Progenitor cell of endocrine pancreas (in vitro differentiated cells): Measurements from ENCODE around the gene SIDT1. TPM values are rescaled to one million over a fixed set of nuclear protein-coding genes. Genes with fewer than 3 reads are reported as not detected.

ENCODE experiments used
- DNase-seq: peaks from one replicate; pipeline ENCODE4 v3.0.0; 2021; ENCODE audit warnings: low spot score; ENCODE audit not compliant: unreplicated experiment
- H3K27ac Mint-ChIP-seq: 2 replicates; pipeline ENCODE4 v1.8.0; 2021; ENCODE audit warnings: mild to moderate bottlenecking, moderate library complexity, mixed read lengths
- H3K27me3 Mint-ChIP-seq: 2 replicates; pipeline ENCODE4 v1.8.0; 2021; ENCODE audit warnings: mixed read lengths
- H3K36me3 Mint-ChIP-seq: 2 replicates; pipeline ENCODE4 v1.8.0; 2022; ENCODE audit warnings: mixed read lengths; ENCODE audit not compliant: insufficient read depth
- H3K4me1 Mint-ChIP-seq: 2 replicates; pipeline ENCODE4 v1.8.0; 2021; ENCODE audit warnings: low read depth, mixed read lengths
- H3K4me3 Mint-ChIP-seq: 2 replicates; pipeline ENCODE4 v1.8.0; 2021; ENCODE audit warnings: low read depth, mild to moderate bottlenecking, moderate library complexity, mixed read lengths
- H3K9me3 Mint-ChIP-seq: 2 replicates; pipeline ENCODE4 v1.8.0; 2021; ENCODE audit warnings: low read depth, mixed read lengths
- total RNA-seq: library from RNA; stranded (reverse); gene quantifications from 2 replicates; pipeline ENCODE4 v1.2.1, GENCODE V29; 2021
- TF ChIP-seq, protein P1 (sequence below): fragments of 200-600 bp; sonication (generic); IDR thresholded peaks from one replicate; pipeline ENCODE4 v1.5.0; 2021; ENCODE audit warnings: antibody characterized with exemption, mild to moderate bottlenecking; ENCODE audit not compliant: unreplicated experiment

Gene SIDT1
- total RNA-seq, 1 donor from 2014 or later, result not detected

DNA sequence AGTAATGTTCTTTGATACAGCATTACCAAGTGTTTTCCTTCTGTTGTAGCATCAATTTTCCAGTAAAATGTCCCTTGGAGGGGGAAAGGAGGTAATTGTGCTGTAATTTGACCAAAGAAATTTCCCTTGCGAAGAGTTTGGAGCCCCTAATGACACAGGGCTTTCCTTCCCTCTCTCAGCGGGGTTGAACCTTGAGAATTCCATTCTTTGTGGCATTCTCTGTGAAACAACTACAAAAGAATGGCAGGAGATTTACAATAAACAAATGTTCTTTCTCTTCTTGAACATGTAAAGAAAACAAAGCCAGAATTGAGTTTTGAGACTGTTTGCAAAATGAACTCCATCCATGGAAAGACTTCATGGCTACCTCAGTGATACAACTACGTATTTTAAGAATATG is 53.4 kb downstream of the SIDT1 start:
- Mint-ChIP-seq H3K4me3 (no peak overlapping the region), H3K27ac (no peak overlapping the region), H3K4me1 (peaks cover 2% of the 10 kb centered on the region), H3K27me3 (no peaks in the 10 kb centered on the region), H3K9me3 (no peaks in the 10 kb centered on the region), H3K36me3 (no peaks in the 10 kb centered on the region)
- no peak for DNase-seq
- TF ChIP-seq, protein P1, sequence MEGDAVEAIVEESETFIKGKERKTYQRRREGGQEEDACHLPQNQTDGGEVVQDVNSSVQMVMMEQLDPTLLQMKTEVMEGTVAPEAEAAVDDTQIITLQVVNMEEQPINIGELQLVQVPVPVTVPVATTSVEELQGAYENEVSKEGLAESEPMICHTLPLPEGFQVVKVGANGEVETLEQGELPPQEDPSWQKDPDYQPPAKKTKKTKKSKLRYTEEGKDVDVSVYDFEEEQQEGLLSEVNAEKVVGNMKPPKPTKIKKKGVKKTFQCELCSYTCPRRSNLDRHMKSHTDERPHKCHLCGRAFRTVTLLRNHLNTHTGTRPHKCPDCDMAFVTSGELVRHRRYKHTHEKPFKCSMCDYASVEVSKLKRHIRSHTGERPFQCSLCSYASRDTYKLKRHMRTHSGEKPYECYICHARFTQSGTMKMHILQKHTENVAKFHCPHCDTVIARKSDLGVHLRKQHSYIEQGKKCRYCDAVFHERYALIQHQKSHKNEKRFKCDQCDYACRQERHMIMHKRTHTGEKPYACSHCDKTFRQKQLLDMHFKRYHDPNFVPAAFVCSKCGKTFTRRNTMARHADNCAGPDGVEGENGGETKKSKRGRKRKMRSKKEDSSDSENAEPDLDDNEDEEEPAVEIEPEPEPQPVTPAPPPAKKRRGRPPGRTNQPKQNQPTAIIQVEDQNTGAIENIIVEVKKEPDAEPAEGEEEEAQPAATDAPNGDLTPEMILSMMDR, result no peak

DNA sequence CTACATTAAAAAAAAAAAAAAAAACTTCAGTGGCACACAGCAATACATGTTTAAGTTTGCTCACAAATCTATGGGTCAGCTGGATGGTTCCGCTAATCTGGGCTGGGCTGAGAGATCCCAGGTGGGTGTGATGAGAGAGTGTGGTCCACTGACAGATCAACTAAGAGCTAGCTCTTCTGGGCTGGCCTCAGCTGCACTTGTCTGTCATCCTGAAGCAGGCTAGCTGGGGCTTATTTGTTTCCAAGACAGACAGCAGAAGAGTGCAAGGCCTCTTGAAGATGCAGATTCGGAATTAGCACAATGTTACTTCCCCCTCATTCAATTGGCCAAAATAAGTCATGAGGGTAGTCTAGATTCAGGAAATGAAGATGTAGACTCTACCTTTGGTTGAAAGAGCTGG is 56.5 kb downstream of the SIDT1 start:
- TF ChIP-seq, protein P1, result no peak
- H3K4me1 Mint-ChIP-seq, result peaks cover 1% of the 10 kb centered on the region

DNA sequence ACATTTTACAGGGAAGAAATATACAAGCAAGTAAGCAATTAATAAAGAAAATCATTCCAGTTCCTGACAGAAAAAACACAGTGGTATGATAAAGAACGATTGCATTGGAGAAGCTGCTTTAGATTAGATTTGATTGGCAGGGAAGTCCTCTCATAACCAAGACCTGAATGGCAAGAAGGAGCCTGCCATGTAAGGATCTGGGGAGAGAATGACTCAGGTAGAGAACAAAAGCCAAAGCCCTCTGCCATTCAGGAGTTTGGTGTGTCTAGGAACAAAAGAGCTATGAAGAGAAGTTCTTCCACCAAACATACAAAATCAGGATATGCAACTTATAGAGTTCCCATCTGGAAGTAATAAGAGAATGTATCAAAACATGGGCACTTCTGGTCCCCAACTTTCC is 57.6 kb downstream of the SIDT1 start:
- DNase-seq, result no peak
- Mint-ChIP-seq H3K27ac (no peak overlapping the region), H3K27me3 (no peaks in the 10 kb centered on the region), H3K36me3 (no peaks in the 10 kb centered on the region), H3K9me3 (no peaks in the 10 kb centered on the region), H3K4me3 (no peak overlapping the region), H3K4me1 (peaks cover 6% of the 10 kb centered on the region)
- TF ChIP-seq, protein P1, result no peak

More for the DNA sequence above, 56.5 kb downstream of the SIDT1 start:
- no peaks in the 10 kb centered on the region for H3K36me3 Mint-ChIP-seq
- H3K27me3 Mint-ChIP-seq, result no peaks in the 10 kb centered on the region
- no peaks in the 10 kb centered on the region for H3K9me3 Mint-ChIP-seq
- no peak overlapping the region for H3K4me3 Mint-ChIP-seq
- no peak for DNase-seq
- H3K27ac Mint-ChIP-seq, result no peak overlapping the region

DNA sequence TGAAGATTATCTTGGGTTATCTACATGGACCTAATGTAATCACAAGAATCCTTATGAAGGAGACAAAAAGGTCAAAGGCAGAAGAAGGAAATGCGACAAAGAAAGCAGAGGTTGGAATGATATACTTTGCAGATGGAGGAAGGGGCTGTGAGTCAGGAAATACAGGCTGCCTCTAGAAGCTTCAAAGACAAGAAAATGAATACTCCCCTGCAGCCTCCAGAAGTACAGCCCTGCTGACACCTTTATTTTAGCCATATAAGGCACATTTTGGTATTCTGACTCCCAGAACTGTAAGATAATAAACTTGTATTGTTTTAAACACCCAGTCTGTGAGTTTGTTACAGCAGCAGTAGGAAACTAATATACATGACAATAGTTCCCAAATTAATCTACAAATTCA is 58.6 kb downstream of the SIDT1 start:
- Mint-ChIP-seq H3K36me3 (no peaks in the 10 kb centered on the region), H3K9me3 (no peaks in the 10 kb centered on the region), H3K27me3 (no peaks in the 10 kb centered on the region), H3K27ac (no peak overlapping the region), H3K4me3 (no peak overlapping the region), H3K4me1 (peaks cover 6% of the 10 kb centered on the region)
- TF ChIP-seq, protein P1, result no peak
- DNase-seq, result no peak

DNA sequence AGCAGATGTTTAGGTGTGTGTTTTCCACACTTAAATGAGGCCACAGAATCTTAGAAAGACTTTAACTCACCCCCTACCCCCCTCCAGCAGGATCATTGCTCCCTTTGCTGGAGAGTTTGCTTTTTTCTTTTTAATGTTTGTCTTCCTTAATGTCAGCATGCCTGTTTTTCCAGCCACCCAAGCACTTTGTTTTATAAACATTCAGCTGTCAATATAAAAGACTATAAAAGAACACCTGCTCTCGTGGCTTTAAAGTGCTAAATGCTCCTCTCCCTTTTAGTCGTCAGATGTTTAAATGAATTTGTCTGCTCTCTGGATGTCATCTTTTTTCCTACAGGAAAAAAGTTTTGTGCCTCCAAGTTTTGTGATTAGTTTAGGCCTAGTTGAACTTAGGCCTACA is 61.7 kb downstream of the SIDT1 start:
- H3K27ac Mint-ChIP-seq, result peak overlapping the region; percentile 64
- no peaks in the 10 kb centered on the region for H3K27me3 Mint-ChIP-seq
- TF ChIP-seq, protein P1, result no peak
- no peaks in the 10 kb centered on the region for H3K36me3 Mint-ChIP-seq
- no peak for DNase-seq
- no peak overlapping the region for H3K4me3 Mint-ChIP-seq
- H3K9me3 Mint-ChIP-seq, result no peaks in the 10 kb centered on the region
- peaks cover 6% of the 10 kb centered on the region for H3K4me1 Mint-ChIP-seq
